Thymus (tissue), 11 donors: ENCODE results near the gene PSMB10. TPM values are rescaled to one million over a fixed set of nuclear protein-coding genes. Genes with fewer than 3 reads are reported as not detected.

Source experiments
- DNase-seq, 9 donors: peaks; one replicate each; pipeline ENCODE4 v3.0.0-alpha.2; 2013; ENCODE audit warnings: low spot score in 9 of 9, low read depth in 6 of 9, missing footprints in 1 of 9
- H3K27ac ChIP-seq, 2 donors: one replicate each; pipeline ENCODE4 v1.5.1; 2013; ENCODE audit warnings: control low read depth in 1 of 2, low read depth in 1 of 2, low read length in 1 of 2, mild to moderate bottlenecking in 1 of 2, moderate library complexity in 1 of 2
- H3K27me3 ChIP-seq, 2 donors: one replicate each; pipeline ENCODE4 v1.5.1; 2013; ENCODE audit warnings: low read length in 1 of 2; ENCODE audit not compliant: control insufficient read depth in 2 of 2, insufficient read depth in 1 of 2
- H3K36me3 ChIP-seq, 2 donors: one replicate each; pipeline ENCODE4 v1.5.1; 2013; ENCODE audit warnings: low read length in 1 of 2, mild to moderate bottlenecking in 1 of 2, moderate library complexity in 1 of 2; ENCODE audit not compliant: control insufficient read depth in 2 of 2, insufficient read depth in 2 of 2
- H3K4me1 ChIP-seq, 2 donors: one replicate each; pipeline ENCODE4 v1.5.1; 2013; ENCODE audit warnings: low read length in 2 of 2; ENCODE audit not compliant: control insufficient read depth in 2 of 2, insufficient read depth in 2 of 2
- H3K4me3 ChIP-seq, 2 donors: one replicate each; pipeline ENCODE4 v1.5.1; 2013; ENCODE audit warnings: low read length in 2 of 2, control low read depth in 1 of 2, mild to moderate bottlenecking in 1 of 2
- H3K9me3 ChIP-seq, 2 donors: one replicate each; pipeline ENCODE4 v1.5.1; 2013; ENCODE audit warnings: low read length in 1 of 2, mild to moderate bottlenecking in 1 of 2; ENCODE audit not compliant: control insufficient read depth in 2 of 2, insufficient read depth in 1 of 2
- WGBS: extraction: QIAGEN DNeasy Blood & Tissue Kit; methylation state at CpG from one replicate; pipeline ENCODE4 v1.1.7; 2013; 5-methylcytosine and 5-hydroxymethylcytosine counted together
- polyA plus RNA-seq: library from polyadenylated mRNA; stranded (reverse); fragments of 200-250 nt; gene quantifications from one replicate; pipeline ENCODE4 v1.2.3, GENCODE V29; 2013
- total RNA-seq: library from RNA; stranded (reverse); fragments of 120-200 nt; gene quantifications from one replicate; pipeline ENCODE4 v1.2.4, GENCODE V29; 2013
- donor health status: healthy.

The PSMB10 gene
- total and polyA plus RNA-seq, 2 donors: 109 to 258 TPM

DNA sequence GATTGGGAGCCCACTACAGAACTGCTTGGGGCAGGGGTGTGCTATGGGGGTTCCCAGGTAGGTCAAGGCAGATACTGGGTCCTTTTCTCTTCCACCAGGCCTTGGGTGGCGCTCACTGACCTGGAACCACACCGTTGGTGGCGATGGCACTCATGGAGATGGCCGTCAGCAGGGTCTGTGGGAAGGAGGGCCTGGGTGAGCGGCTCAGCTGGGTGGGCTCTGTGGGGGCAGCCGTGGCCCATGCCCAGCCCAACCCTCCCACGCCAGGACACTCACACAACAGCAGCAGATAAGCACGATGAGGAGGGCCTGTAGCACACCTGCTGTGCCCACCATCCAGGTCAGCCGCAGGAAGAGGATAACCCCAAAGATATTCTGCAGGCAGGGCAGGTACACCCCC is 21.0 kb upstream of the PSMB10 start:
- Histone ChIP-seq H3K36me3 (peaks cover 66 to 71% of the 10 kb centered on the region in 2 donors), H3K27ac (no peak overlapping the region), H3K4me1 (peaks cover 0 to 3% of the 10 kb centered on the region in 2 donors), H3K9me3 (peaks cover 0 to 4% of the 10 kb centered on the region in 2 donors), H3K4me3 (no peak overlapping the region), H3K27me3 (no peaks in the 10 kb centered on the region)
- WGBS: 97% methylated on average over 9 of the region's 9 CpGs
- DNase-seq: no peak

GRCh38 chr16:67954421-67955196 is 18.0 kb upstream of the PSMB10 start:
- H3K27ac ChIP-seq: no peak overlapping the region

GRCh38 chr16:67953641-67954375 is 17.2 kb upstream of the PSMB10 start:
- no peak overlapping the region for H3K27ac ChIP-seq
- 98% methylated on average over 8 of the region's 8 CpGs for WGBS
- H3K4me3 ChIP-seq: no peak overlapping the region
- no peaks in the 10 kb centered on the region for H3K27me3 ChIP-seq
- no peaks in the 10 kb centered on the region for H3K9me3 ChIP-seq
- no peak for DNase-seq
- H3K36me3 ChIP-seq: peaks cover 56 to 69% of the 10 kb centered on the region in 2 donors
- no peaks in the 10 kb centered on the region for H3K4me1 ChIP-seq

More at GRCh38 chr16:67954421-67955196, 18.0 kb upstream of the PSMB10 start:
- peaks cover 61 to 70% of the 10 kb centered on the region in 2 donors for H3K36me3 ChIP-seq
- H3K9me3 ChIP-seq: peaks cover 0 to 4% of the 10 kb centered on the region in 2 donors
- 95% methylated on average over 10 of the region's 10 CpGs for WGBS
- H3K4me3 ChIP-seq: no peak overlapping the region
- no peaks in the 10 kb centered on the region for H3K27me3 ChIP-seq
- no peak for DNase-seq
- H3K4me1 ChIP-seq: no peaks in the 10 kb centered on the region

DNA sequence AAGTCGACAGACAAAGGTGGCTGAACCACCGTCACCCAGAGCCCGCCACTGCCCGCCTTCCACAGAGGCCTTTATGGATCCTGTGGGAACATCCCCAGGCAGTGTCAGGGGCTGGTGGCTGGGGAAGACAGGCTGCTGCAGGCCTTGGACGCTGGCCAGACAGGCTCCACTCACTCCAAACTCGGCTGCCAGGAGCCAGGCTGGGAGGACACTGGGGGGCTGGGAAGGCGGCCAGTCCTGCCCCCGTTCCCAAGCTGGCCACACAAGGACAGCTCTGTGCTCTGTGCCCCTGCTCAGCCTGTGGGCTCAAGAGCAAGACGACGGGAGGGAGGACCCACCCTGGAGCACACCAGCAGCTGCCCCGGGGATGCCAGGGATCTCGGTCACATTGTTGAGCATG is 14.8 kb upstream of the PSMB10 start:
- H3K4me1 ChIP-seq: no peaks in the 10 kb centered on the region
- WGBS: 95% methylated on average over 12 of the region's 12 CpGs
- peaks cover 65 to 78% of the 10 kb centered on the region in 2 donors for H3K36me3 ChIP-seq
- H3K9me3 ChIP-seq: no peaks in the 10 kb centered on the region
- H3K27ac ChIP-seq: no peak overlapping the region
- DNase-seq: no peak
- no peak overlapping the region for H3K4me3 ChIP-seq
- no peaks in the 10 kb centered on the region for H3K27me3 ChIP-seq

DNA sequence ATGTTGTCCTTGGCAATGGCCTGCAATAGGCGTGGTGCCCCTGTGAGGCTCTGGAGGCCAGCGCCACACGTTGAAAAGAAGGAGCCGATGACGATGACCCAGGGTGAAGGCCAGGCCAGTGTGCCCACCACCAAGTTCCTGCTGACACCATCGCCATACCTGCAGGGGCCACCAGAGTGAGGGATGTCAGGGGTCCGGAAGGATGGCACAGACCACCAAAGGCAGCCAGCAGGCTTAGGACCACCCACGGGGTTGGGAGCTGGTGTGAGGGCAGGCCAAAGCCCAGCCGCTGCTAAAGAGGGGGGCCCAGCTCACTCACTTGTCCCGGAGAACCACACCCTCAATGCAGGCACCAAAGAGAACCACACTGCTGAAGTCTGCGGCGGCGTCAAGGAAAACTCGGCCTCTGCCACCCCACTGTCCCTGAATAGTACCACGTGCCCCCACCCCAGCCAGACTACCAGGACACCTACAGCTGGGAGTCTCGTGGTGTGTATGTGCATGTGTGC is 13.7 kb upstream of the PSMB10 start:
- 98% methylated on average over 16 of the region's 16 CpGs for WGBS
- Histone ChIP-seq H3K9me3 (no peaks in the 10 kb centered on the region), H3K4me3 (no peak overlapping the region), H3K27me3 (no peaks in the 10 kb centered on the region), H3K27ac (no peak overlapping the region), H3K36me3 (peaks cover 75 to 83% of the 10 kb centered on the region in 2 donors), H3K4me1 (no peaks in the 10 kb centered on the region)
- no peak for DNase-seq

- Histone ChIP-seq H3K4me1 (no peaks in the 10 kb centered on the region), H3K4me3 (no peak overlapping the region), H3K27ac (no peak overlapping the region), H3K9me3 (no peaks in the 10 kb centered on the region), H3K36me3 (peaks cover 76 to 83% of the 10 kb centered on the region in 2 donors), H3K27me3 (no peaks in the 10 kb centered on the region)
- WGBS: 94% methylated on average over 11 of the region's 11 CpGs
- no peak for DNase-seq
Observed at GRCh38 chr16:67949645-67950044, 13.0 kb upstream of the PSMB10 start.

GRCh38 chr16:67948015-67948414 is 11.4 kb upstream of the PSMB10 start:
- WGBS: 99% methylated on average over 15 of the region's 15 CpGs
- Histone ChIP-seq H3K27ac (no peak overlapping the region), H3K36me3 (peaks cover 82 to 89% of the 10 kb centered on the region in 2 donors), H3K9me3 (no peaks in the 10 kb centered on the region), H3K4me1 (no peaks in the 10 kb centered on the region), H3K27me3 (no peaks in the 10 kb centered on the region), H3K4me3 (no peak overlapping the region)
- DNase-seq: no peak

DNA sequence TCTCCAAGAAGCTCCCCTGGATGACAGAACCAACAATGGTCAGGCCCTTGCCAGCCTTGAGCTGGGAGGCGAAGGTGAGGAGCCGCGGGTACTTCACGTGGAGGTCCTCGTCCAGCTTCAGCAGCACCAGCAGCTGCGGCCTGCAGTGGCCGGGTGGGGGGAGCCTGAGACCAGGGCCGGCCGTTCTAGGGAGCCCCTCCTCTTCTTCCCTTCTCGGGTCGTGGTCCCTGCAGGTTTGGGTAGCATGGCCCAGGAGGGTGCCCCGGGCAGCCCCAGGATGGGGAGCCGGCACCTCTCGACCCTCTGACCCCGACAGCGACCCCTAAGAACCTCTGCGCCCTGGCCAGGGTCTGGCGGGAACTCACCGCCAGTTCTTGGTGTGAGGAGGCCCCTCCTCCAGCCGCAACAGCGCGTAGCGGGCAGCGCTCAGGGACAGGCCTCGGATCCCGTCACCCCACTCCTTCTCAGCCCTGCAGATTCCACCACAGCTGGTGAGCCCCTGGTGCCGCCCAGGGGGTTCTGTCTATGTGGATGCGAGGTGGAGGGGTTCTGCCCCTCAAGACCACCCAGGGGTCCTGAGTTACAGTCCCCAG is 10.4 kb upstream of the PSMB10 start:
- no peak overlapping the region for H3K4me3 ChIP-seq
- WGBS: 98% methylated on average over 28 of the region's 28 CpGs
- peaks cover 90 to 96% of the 10 kb centered on the region in 2 donors for H3K36me3 ChIP-seq
- no peak for DNase-seq
- no peak overlapping the region for H3K27ac ChIP-seq
- no peaks in the 10 kb centered on the region for H3K4me1 ChIP-seq
- H3K9me3 ChIP-seq: no peaks in the 10 kb centered on the region
- H3K27me3 ChIP-seq: no peaks in the 10 kb centered on the region

DNA sequence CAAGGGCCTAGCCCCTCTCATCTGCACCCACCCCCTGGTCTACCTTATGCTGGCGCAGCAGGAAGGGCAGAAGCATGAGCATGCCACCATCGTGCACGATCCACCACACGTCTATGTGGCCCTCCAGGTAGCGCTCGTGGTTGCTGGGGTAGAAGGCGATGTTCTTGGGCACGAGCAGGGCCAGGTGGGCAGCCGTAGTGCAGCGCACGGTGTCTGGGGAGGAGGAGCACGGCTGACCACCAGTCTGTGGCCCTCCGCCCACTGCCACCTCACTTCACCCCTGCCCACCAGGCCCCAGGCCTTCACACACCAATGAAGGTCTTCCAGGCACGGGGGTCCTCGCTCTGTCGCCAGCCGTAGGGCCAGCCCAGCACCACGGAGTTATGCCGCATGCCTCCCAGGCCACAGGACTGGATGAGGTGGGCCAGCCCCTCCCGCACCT is 9.5 kb upstream of the PSMB10 start:
- Histone ChIP-seq H3K9me3 (no peaks in the 10 kb centered on the region), H3K27me3 (no peaks in the 10 kb centered on the region), H3K4me3 (no peak overlapping the region), H3K27ac (no peak overlapping the region), H3K4me1 (no peaks in the 10 kb centered on the region), H3K36me3 (peaks cover 86 to 87% of the 10 kb centered on the region in 2 donors)
- DNase-seq: no peak
- 98% methylated on average over 20 of the region's 20 CpGs for WGBS
